ENCODE results near the gene TXNDC2.
"Not testable (repeated sequence)": the region's sequence is repeated elsewhere in the genome, so short reads cannot be mapped to it uniquely, and the experiment has no call there.

The TXNDC2 gene

GRCh38 chr18:9885170-9886004 lies at the start of gene TXNDC2:
Gene TXNDC2, plus strand, starts transcription at chr18:9885973. Its CDS starts 708 bp downstream, at chr18:9886681.
- DNase-seq = no peak

- DNase-seq = no peak
Observed at GRCh38 chr18:9838144-9838877, 47.5 kb upstream of the TXNDC2 start.

GRCh38 chr18:9839211-9839610 lies 46.6 kb upstream of the TXNDC2 start:
- DNase-seq = no peak

- no peak for DNase-seq
Observed at GRCh38 chr18:9839853-9840252, 45.9 kb upstream of the TXNDC2 start.

GRCh38 chr18:9841752-9842151 lies 44.0 kb upstream of the TXNDC2 start:
- no peak for DNase-seq

- DNase-seq = no peak
Observed at GRCh38 chr18:9842448-9842847, 43.3 kb upstream of the TXNDC2 start.

- no peak for DNase-seq
Observed at GRCh38 chr18:9845256-9845655, 40.5 kb upstream of the TXNDC2 start.

- no peak for DNase-seq
Observed at GRCh38 chr18:9846162-9846925, 39.4 kb upstream of the TXNDC2 start.

GRCh38 chr18:9848170-9848879 lies 37.4 kb upstream of the TXNDC2 start:
- DNase-seq = no peak

- no peak for DNase-seq
Observed at GRCh38 chr18:9849407-9850283, 36.1 kb upstream of the TXNDC2 start.

- DNase-seq = no peak
Observed at GRCh38 chr18:9850309-9850708, 35.5 kb upstream of the TXNDC2 start.

- no peak for DNase-seq
Observed at GRCh38 chr18:9851511-9851910, 34.3 kb upstream of the TXNDC2 start.

GRCh38 chr18:9852266-9853081 lies 33.3 kb upstream of the TXNDC2 start:
- no peak for DNase-seq

- DNase-seq = no peak
Observed at GRCh38 chr18:9854801-9855676, 30.7 kb upstream of the TXNDC2 start.

GRCh38 chr18:9855681-9856080 lies 30.1 kb upstream of the TXNDC2 start:
- no peak for DNase-seq

GRCh38 chr18:9856092-9856491 lies 29.7 kb upstream of the TXNDC2 start:
- no peak for DNase-seq

GRCh38 chr18:9857479-9857998 lies 28.2 kb upstream of the TXNDC2 start:
- not testable (repeated sequence) for DNase-seq

- DNase-seq = no peak
Observed at GRCh38 chr18:9858642-9859041, 27.1 kb upstream of the TXNDC2 start.

GRCh38 chr18:9859232-9859631 lies 26.5 kb upstream of the TXNDC2 start:
- no peak for DNase-seq

- DNase-seq = no peak
Observed at GRCh38 chr18:9860682-9861081, 25.1 kb upstream of the TXNDC2 start.
